Mesothelial cell of epicardium (in vitro differentiated cells): ENCODE results near the gene TMEM198. TPM values are rescaled to one million over a fixed set of nuclear protein-coding genes. Genes with fewer than 3 reads are reported as not detected.

Source experiments
- DNase-seq, 2 experiments: peaks; one replicate each; pipeline ENCODE4 v3.0.0; 2021; ENCODE audit warnings: low spot score in 2 of 2; ENCODE audit not compliant: unreplicated experiment in 2 of 2
- H3K27ac Mint-ChIP-seq: 2 replicates; pipeline ENCODE4 v1.8.0; 2021; ENCODE audit warnings: mixed read lengths
- H3K27me3 Mint-ChIP-seq: 2 replicates; pipeline ENCODE4 v1.8.0; 2021; ENCODE audit warnings: low read depth, mixed read lengths
- H3K36me3 Mint-ChIP-seq: 2 replicates; pipeline ENCODE4 v1.8.0; 2021; ENCODE audit warnings: mixed read lengths
- H3K4me1 Mint-ChIP-seq: 2 replicates; pipeline ENCODE4 v1.8.0; 2021; ENCODE audit warnings: mixed read lengths
- H3K4me3 Mint-ChIP-seq: 2 replicates; pipeline ENCODE4 v1.8.0; 2021; ENCODE audit warnings: mild to moderate bottlenecking, moderate library complexity, mixed read lengths
- H3K9me3 Mint-ChIP-seq: 2 replicates; pipeline ENCODE4 v1.8.0; 2021; ENCODE audit warnings: mixed read lengths
- total RNA-seq: library from RNA; stranded (reverse); gene quantifications from 3 replicates; pipeline ENCODE4 v1.2.1, GENCODE V29; 2021
- TF ChIP-seq, protein P1 (sequence below): fragments of 200-600 bp; sonication (generic); IDR thresholded peaks from one replicate; pipeline ENCODE4 v1.5.0; 2021; ENCODE audit warnings: antibody characterized with exemption; ENCODE audit not compliant: unreplicated experiment

TMEM198 gene
- total RNA-seq, 1 donor from 2014 or later, result 4.0 TPM

DNA sequence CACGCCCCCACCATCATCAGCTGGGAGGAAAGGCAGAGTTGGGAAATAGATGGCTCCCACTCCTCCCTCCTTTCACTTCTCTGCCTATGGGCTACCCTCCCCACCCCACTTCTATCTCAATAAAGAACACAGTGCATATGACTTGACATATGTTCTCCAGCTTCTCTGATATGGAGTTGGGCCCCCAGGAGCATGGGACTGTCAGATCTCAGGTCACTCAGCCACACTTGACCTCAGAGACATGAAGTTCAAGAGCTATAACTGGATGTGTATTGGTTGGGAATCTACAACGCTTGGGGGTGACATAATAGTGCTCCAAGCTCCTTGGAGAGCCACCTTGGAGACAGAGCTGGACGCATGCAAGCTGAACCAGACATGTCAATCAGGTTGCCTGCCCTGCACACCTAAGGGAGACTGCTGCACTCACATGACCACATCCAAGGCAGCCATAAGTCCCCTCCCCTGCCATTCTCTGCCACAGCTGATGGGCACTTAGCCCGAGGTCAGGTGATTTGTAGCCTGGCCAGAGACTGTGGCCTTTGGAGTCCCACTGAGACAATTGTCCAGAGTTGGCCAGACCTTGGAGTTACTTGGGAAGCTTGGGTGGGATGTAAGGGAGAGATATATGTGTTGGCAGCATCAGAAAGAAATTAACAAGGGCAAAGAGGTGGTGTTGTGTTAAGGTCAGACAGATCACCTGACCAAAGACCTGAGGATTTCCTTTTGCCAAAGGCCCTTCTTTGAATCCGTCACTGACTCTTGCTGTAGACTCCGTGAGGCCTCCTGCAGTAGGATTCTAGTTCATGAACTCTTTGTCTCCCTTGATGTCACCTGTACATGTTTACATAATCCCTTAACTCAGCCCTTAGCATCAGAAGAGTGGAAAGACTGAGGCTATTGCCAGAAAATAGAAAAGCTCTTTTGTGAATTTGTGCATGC lies 32.0 kb downstream of the TMEM198 start:
- no peak overlapping the region for H3K27ac Mint-ChIP-seq
- TF ChIP-seq, protein P1, sequence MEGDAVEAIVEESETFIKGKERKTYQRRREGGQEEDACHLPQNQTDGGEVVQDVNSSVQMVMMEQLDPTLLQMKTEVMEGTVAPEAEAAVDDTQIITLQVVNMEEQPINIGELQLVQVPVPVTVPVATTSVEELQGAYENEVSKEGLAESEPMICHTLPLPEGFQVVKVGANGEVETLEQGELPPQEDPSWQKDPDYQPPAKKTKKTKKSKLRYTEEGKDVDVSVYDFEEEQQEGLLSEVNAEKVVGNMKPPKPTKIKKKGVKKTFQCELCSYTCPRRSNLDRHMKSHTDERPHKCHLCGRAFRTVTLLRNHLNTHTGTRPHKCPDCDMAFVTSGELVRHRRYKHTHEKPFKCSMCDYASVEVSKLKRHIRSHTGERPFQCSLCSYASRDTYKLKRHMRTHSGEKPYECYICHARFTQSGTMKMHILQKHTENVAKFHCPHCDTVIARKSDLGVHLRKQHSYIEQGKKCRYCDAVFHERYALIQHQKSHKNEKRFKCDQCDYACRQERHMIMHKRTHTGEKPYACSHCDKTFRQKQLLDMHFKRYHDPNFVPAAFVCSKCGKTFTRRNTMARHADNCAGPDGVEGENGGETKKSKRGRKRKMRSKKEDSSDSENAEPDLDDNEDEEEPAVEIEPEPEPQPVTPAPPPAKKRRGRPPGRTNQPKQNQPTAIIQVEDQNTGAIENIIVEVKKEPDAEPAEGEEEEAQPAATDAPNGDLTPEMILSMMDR, result no peak
- H3K36me3 Mint-ChIP-seq, result no peaks in the 10 kb centered on the region
- no peak for DNase-seq
- H3K4me1 Mint-ChIP-seq, result peaks cover 34% of the 10 kb centered on the region
- H3K27me3 Mint-ChIP-seq, result no peaks in the 10 kb centered on the region
- H3K4me3 Mint-ChIP-seq, result no peak overlapping the region
- no peaks in the 10 kb centered on the region for H3K9me3 Mint-ChIP-seq

DNA sequence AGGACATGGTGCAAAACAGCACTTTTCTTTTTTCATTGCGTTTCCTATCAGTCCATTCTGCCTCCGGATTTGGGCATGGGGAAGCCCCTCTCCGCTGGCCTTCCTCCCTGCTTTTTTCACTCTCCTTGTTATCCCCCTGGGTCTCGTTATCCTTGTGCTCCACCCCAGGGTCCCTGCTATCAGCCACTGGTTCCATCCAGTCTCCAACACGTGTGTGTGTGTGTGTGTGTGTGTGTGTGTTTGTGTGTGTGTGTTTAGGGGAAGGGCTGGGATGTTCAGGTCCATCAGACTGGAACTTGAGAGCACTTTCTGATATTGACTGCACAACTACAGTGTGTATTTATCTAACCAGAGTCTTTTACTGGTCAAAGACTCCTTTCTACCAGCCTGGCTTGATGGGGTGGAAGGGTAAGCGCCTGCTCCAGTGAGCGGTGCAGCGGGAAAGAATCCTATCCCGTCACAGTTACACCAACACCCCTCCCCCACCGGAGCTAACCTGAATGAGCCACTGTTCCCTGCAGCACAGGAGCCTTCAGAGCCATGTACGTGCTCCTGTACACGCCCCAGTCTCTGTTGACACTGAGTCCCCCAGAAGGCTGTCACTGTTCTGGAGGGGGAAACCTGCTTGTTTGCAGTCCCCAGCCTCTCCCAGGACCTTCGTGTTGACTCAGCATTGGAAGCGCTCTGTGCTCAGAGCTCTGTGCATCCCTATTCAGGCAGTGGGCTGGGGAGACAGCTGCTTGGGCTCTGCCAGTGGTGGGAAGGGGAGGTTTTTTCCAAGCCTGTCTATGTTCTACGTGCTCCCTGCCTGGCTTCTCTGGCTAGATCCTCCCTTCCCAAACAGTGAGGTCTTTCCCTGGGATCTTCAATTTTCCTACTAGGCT lies 32.9 kb downstream of the TMEM198 start:
- TF ChIP-seq, protein P1, result no peak
- peak in 1 of 2 experiments; percentile 49 for DNase-seq
- Mint-ChIP-seq H3K27ac (peak overlapping the region; percentile 82), H3K36me3 (no peaks in the 10 kb centered on the region), H3K9me3 (no peaks in the 10 kb centered on the region), H3K27me3 (no peaks in the 10 kb centered on the region), H3K4me1 (peaks cover 33% of the 10 kb centered on the region), H3K4me3 (peak overlapping the region; percentile 18)

DNA sequence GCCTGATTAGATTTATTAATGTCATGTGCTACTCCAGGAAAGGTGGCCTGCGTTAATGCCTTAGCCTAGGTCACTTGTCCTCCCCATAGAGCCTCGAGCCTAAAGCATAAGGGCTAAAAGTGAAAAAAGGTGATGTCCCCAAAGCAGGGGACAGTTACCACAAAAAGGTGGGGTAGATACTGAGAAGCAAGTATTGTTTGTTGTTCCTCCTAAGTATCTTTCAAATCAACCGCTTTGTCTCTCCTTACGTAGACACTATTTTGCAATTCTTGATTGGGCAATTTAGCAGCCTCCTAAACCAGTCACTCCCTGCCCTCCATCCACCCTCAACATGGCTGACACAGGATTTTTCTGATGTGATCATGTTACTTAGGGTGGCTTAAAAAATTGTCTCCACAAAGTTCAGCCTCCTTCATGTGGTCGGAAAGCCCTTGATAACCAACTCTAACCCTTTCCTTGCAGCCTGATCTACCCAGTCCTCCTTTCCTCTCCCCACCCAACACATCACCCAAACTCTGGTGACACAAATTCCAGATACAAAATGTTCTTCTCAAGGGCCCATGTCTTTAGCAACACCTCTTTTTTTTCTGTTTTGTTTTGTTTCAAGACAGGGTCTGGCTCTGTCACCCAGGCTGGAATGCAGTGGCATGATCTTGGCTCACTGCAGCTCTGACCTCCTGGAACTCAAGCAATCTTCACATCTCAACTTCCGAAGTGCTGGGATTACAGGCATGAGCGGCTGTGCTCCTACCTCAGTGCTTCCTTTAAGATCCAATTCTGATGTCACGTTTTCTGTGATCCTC lies 35.2 kb downstream of the TMEM198 start:
- Mint-ChIP-seq H3K27ac (no peak overlapping the region), H3K4me3 (no peak overlapping the region)

DNA sequence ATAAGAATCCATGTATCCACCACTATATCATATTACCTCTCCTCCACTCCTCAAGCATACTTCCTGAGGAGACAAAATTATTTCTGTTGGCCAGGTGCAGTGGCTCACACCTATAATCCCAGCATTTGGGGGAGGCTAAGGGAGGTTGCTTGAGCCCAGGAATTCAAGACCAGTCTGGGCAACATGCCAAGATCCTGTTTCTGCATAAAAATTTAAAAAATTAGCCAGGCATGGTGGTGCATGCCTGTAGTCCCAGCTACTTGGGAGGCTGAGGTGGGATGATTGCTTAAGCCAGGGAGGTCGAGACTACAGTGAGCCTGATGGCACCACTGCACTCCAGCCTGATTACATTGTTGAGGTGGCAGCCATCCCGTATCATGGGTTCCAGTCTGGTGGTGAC lies 37.5 kb downstream of the TMEM198 start:
- H3K9me3 Mint-ChIP-seq, result no peaks in the 10 kb centered on the region
- DNase-seq, result no peak
- H3K27ac Mint-ChIP-seq, result no peak overlapping the region
- no peaks in the 10 kb centered on the region for H3K27me3 Mint-ChIP-seq
- no peak overlapping the region for H3K4me3 Mint-ChIP-seq
- H3K36me3 Mint-ChIP-seq, result no peaks in the 10 kb centered on the region
- TF ChIP-seq, protein P1, result no peak
- H3K4me1 Mint-ChIP-seq, result peaks cover 24% of the 10 kb centered on the region

More for the DNA sequence above, 35.2 kb downstream of the TMEM198 start:
- TF ChIP-seq, protein P1, result no peak
- H3K9me3 Mint-ChIP-seq, result no peaks in the 10 kb centered on the region
- H3K4me1 Mint-ChIP-seq, result peaks cover 25% of the 10 kb centered on the region
- H3K27me3 Mint-ChIP-seq, result no peaks in the 10 kb centered on the region
- no peaks in the 10 kb centered on the region for H3K36me3 Mint-ChIP-seq
- no peak for DNase-seq

DNA sequence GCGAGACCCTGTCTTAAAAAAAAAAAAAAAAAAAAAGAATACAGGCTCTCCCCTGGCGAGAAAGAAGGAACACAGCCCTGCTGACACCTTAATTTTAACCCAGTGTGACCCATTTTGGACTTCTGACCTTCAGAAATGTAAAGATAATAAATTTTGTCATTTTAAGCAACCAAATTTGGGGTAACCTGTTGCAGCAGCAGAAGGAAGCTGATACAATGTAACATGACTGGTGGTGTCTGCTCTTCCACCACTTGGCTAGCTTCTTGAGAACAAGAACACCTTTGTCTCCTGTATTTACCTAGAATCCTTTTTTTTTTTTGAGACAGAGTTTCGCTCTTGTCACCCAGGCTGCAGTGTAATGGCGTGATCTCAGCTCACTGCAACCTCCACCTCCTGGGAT lies 47.3 kb downstream of the TMEM198 start:
- no peaks in the 10 kb centered on the region for H3K36me3 Mint-ChIP-seq
- H3K27ac Mint-ChIP-seq, result no peak overlapping the region
- TF ChIP-seq, protein P1, result no peak
- no peak for DNase-seq
- H3K4me3 Mint-ChIP-seq, result no peak overlapping the region
- H3K4me1 Mint-ChIP-seq, result peaks cover 34% of the 10 kb centered on the region
- no peaks in the 10 kb centered on the region for H3K27me3 Mint-ChIP-seq
- no peaks in the 10 kb centered on the region for H3K9me3 Mint-ChIP-seq
